ENCODE results near the gene TSHZ3.

The TSHZ3 gene

GRCh38 chr19:31372246-31372781 lies 23.1 kb upstream of the TSHZ3 start:
- DNase-seq (ENCODE audit: low read depth) = no peak
- no peak for TF ChIP-seq CTCF (IDR thresholded peaks at IDR 0.05; ENCODE audit: insufficient read depth, low read depth, low read length, missing control alignments)
- no peak overlapping the region for H3K4me3 ChIP-seq (ENCODE audit: low read depth, low read length)

- no peak overlapping the region for H3K4me3 ChIP-seq (ENCODE audit: low read depth, low read length)
- TF ChIP-seq CTCF (IDR thresholded peaks at IDR 0.05; ENCODE audit: insufficient read depth, low read depth, low read length, missing control alignments) = no peak
- DNase-seq (ENCODE audit: low read depth) = no peak
Measured at GRCh38 chr19:31370216-31370615, 21.0 kb upstream of the TSHZ3 start.

GRCh38 chr19:31364963-31365362 lies 15.7 kb upstream of the TSHZ3 start:
- DNase-seq (ENCODE audit: low read depth) = no peak
- TF ChIP-seq CTCF (IDR thresholded peaks at IDR 0.05; ENCODE audit: insufficient read depth, low read depth, low read length, missing control alignments) = no peak
- no peak overlapping the region for H3K4me3 ChIP-seq (ENCODE audit: low read depth, low read length)

- H3K4me3 ChIP-seq (ENCODE audit: low read depth, low read length) = no peak overlapping the region
- DNase-seq (ENCODE audit: low read depth) = no peak
- no peak for TF ChIP-seq CTCF (IDR thresholded peaks at IDR 0.05; ENCODE audit: insufficient read depth, low read depth, low read length, missing control alignments)
Measured at GRCh38 chr19:31361728-31362127, 12.5 kb upstream of the TSHZ3 start.

GRCh38 chr19:31357315-31357673 lies 8.1 kb upstream of the TSHZ3 start:
- DNase-seq (ENCODE audit: low read depth) = no peak
- no peak overlapping the region for H3K4me3 ChIP-seq (ENCODE audit: low read depth, low read length)
- TF ChIP-seq CTCF (IDR thresholded peaks at IDR 0.05; ENCODE audit: insufficient read depth, low read depth, low read length, missing control alignments) = no peak

GRCh38 chr19:31356587-31357314 lies 7.5 kb upstream of the TSHZ3 start:
- DNase-seq (ENCODE audit: low read depth) = no peak
- H3K4me3 ChIP-seq (ENCODE audit: low read depth, low read length) = no peak overlapping the region

More at GRCh38 chr19:31356587-31357314, 7.5 kb upstream of the TSHZ3 start:
- TF ChIP-seq CTCF (IDR thresholded peaks at IDR 0.05; ENCODE audit: insufficient read depth, low read depth, low read length, missing control alignments) = no peak

Measured in GM12865 (cell line).